Activated naive CD4-positive, alpha-beta T cell treated with anti-CD3 and anti-CD28 coated beads, Interleukin-2, amount 10 ng/mL, durations not matched to agents 7 days and 5 days (primary cell): ENCODE results near the gene TAF15.

ENCODE experiments used
- CTCF ChIA-PET: fragments of 350-600 bp; sonication (Branson Sonifier 250); formaldehyde crosslinking; loops from one replicate; lab custom pipeline; 2021; ENCODE audit warnings: antibody characterized with exemption; lab: Charles Lee
- DNase-seq: peaks from one replicate; pipeline ENCODE4 v3.0.0-alpha.2; 2020
- H3K27ac Mint-ChIP-seq: one replicate; pipeline ENCODE4 v1.8.0; 2021; ENCODE audit warnings: mild to moderate bottlenecking, moderate library complexity, mixed read lengths
- H3K27me3 Mint-ChIP-seq: one replicate; pipeline ENCODE4 v1.8.0; 2021; ENCODE audit warnings: mild to moderate bottlenecking, mixed read lengths
- H3K36me3 Mint-ChIP-seq: one replicate; pipeline ENCODE4 v1.8.0; 2021; ENCODE audit warnings: mixed read lengths
- H3K4me1 Mint-ChIP-seq: one replicate; pipeline ENCODE4 v1.8.0; 2021; ENCODE audit warnings: mixed read lengths
- H3K4me3 Mint-ChIP-seq: one replicate; pipeline ENCODE4 v1.8.0; 2021; ENCODE audit warnings: mild to moderate bottlenecking, moderate library complexity, mixed read lengths
- H3K9me3 Mint-ChIP-seq: one replicate; pipeline ENCODE4 v1.8.0; 2021; ENCODE audit warnings: mixed read lengths

TAF15 gene

DNA sequence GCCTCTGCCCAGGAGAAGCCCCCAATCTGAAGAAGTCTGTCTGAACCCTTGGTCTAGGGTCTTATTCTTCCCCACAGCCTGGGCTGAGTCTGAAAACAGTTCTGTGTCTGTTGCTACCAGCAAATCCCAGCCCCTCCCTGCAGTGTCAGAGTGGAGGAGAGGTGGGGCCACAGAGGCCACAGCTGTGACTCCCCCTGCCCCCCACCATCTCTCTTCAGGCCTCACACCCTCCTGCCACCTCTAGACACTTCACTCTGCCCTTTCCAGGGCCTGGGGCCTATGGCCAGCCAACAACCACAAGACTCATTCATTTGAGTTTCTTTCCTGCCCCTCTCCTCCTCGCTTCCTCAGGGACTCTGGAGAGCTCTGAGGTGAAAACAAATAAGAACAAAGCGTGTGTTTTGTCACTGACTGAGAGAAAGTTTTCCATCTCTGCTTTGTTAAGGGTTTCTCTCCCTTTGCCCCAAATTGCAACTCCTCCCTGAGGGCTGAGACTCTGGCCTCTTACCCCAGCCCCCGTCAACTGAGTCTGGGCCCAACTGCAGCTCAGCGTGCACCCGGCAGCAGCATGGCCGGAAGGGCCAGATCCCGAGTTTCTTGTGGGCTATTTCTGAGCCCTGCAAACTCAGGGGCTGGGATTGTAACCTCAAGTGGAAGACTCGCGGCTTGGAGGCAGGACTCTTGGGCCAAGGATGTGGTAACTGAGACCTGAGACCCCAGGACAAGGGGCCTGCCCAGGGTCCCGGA is 35.4 kb upstream of the TAF15 start:
- CTCF ChIA-PET: interaction anchor here (1.2 to 2.9 kb wide), 2 partner anchors 10 to 27 kb away, joined by 3 to 13 read pairs; no protein-coding TSS in a partner anchor
- no peaks in the 10 kb centered on the region for H3K9me3 Mint-ChIP-seq
- no peaks in the 10 kb centered on the region for H3K36me3 Mint-ChIP-seq
- no peak overlapping the region for H3K27ac Mint-ChIP-seq
- peaks cover 61% of the 10 kb centered on the region for H3K27me3 Mint-ChIP-seq
- H3K4me1 Mint-ChIP-seq: no peaks in the 10 kb centered on the region
- DNase-seq: no peak
- no peak overlapping the region for H3K4me3 Mint-ChIP-seq

DNA sequence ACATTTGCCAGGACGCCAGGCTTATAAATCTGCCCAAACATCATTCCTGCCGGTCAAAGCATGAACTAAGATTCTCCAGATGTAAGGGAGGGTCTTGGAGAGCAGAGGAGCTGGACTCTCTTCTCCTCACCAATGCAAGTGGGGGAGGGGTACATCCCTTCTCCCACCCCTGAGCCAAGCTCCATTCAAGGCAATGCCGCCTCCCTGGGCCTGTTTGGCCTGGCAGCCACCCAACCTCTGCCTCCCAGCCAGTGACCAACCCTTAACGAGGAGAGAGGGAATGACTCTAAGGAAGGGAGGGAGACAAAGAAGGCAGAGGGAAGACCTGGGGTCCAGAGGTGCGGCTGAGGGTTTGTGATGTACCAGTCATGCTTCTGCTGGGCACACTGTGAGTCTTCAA is 34.8 kb upstream of the TAF15 start:
- H3K4me1 Mint-ChIP-seq: no peaks in the 10 kb centered on the region
- H3K4me3 Mint-ChIP-seq: no peak overlapping the region
- H3K27ac Mint-ChIP-seq: no peak overlapping the region
- peaks cover 62% of the 10 kb centered on the region for H3K27me3 Mint-ChIP-seq
- CTCF ChIA-PET: interaction anchor here (1.2 to 2.9 kb wide), 2 partner anchors 11 to 27 kb away, joined by 3 to 13 read pairs; no protein-coding TSS in a partner anchor
- no peaks in the 10 kb centered on the region for H3K9me3 Mint-ChIP-seq
- H3K36me3 Mint-ChIP-seq: no peaks in the 10 kb centered on the region
- no peak for DNase-seq

DNA sequence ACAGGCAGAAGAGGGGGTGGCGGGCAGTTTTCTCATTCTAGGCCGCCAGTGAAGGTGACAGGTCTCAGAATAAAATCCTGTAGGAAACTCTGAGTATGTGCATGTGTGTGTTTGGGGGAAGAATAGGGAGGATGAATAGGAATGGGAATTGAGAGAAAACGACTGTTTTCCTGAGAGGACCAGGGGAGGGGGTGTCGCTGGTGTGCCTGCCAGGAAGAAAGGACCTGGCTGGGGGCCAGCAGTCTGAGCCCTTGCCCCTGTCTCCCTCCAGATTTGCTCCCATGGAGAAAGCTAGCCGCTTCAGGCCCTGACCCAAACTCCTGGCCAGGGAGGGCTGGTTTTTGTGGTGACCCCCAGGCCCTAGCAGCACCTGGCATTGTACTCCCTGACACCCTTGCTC is 34.2 kb upstream of the TAF15 start:
- CTCF ChIA-PET: interaction anchor here (2.9 kb wide), 1 partner anchor 11 kb away, joined by 13 read pairs; no protein-coding TSS in a partner anchor
- no peak overlapping the region for H3K27ac Mint-ChIP-seq
- no peaks in the 10 kb centered on the region for H3K4me1 Mint-ChIP-seq
- H3K4me3 Mint-ChIP-seq: no peak overlapping the region
- peaks cover 60% of the 10 kb centered on the region for H3K27me3 Mint-ChIP-seq
- no peaks in the 10 kb centered on the region for H3K36me3 Mint-ChIP-seq
- no peak for DNase-seq
- H3K9me3 Mint-ChIP-seq: no peaks in the 10 kb centered on the region

DNA sequence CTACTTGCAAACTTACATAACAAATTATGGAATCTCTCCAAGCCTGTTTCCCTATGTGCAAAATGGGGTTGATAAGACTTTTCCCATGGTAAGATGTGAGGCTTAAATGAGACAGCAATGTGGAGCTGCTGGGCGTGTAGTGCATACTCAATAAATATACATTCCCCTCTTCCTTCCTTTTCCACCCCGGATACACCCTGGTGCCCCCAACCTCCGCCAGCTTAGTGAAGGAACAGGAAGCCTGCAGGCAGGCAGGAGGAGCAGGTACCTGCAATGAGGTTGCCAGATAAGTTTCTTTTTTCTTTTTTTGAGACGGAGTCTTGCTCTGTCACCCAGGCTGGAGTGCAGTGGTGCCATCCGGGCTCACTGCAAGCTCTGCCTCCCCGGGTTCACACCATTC is 33.7 kb upstream of the TAF15 start:
- H3K27ac Mint-ChIP-seq: no peak overlapping the region
- no peaks in the 10 kb centered on the region for H3K4me1 Mint-ChIP-seq
- no peak overlapping the region for H3K4me3 Mint-ChIP-seq
- CTCF ChIA-PET: interaction anchor here (2.9 kb wide), 1 partner anchor 12 kb away, joined by 13 read pairs; no protein-coding TSS in a partner anchor
- peaks cover 60% of the 10 kb centered on the region for H3K27me3 Mint-ChIP-seq
- H3K9me3 Mint-ChIP-seq: no peaks in the 10 kb centered on the region
- DNase-seq: no peak
- no peaks in the 10 kb centered on the region for H3K36me3 Mint-ChIP-seq

DNA sequence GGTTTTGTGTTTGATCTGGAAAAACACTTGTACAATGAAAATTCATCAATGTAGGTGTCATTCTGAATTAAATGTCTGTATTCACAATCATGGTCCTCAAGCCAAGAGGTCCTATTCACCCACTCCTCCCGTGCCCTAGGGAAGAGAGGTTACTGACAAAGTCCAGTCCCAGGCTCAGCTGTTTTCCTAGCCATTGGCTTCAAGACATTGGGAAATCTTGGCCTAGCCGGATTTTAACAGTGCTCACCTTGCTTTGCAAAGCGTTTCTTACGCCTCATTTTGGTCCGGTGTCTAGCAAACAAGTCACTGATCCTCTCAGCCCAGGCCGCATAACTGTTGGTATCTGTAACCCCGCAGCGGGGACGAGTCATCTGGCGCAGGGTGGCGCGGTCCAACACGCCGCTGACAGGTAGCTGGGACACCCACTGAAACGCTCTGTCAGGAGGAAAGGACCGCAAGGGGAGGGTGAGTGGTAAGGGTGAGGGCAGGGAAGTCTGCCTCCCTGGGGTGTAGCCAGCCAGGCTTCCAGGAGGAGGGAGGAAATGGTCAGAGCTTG is 30.6 kb upstream of the TAF15 start:
- no peak overlapping the region for H3K4me3 Mint-ChIP-seq
- H3K9me3 Mint-ChIP-seq: no peaks in the 10 kb centered on the region
- H3K4me1 Mint-ChIP-seq: no peaks in the 10 kb centered on the region
- no peaks in the 10 kb centered on the region for H3K36me3 Mint-ChIP-seq
- DNase-seq: no peak
- H3K27me3 Mint-ChIP-seq: peaks cover 56% of the 10 kb centered on the region
- CTCF ChIA-PET: interaction anchor here (1.4 kb wide), 1 partner anchor 26 kb away, joined by 6 read pairs; no protein-coding TSS in a partner anchor
- no peak overlapping the region for H3K27ac Mint-ChIP-seq

DNA sequence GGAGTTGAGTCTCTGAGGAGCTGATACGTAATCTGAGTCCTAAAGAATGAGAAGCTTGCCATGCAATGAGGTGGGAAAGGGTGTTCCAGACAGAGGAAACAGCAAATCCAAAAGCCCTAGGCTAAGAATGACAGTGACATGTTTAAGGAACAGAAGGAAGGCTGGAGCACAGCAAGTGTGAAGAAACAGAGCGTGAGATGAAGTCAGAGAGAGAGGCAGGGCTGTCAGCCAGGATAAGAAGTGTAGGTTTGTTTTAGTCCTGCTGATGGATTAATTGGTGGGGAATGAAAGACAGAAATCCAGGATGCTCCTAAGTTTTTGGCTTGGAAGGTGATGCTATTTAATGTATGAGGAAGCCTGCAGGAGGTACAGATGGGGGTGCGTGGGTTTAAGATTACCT is 28.3 kb upstream of the TAF15 start:
- H3K27ac Mint-ChIP-seq: no peak overlapping the region
- no peaks in the 10 kb centered on the region for H3K9me3 Mint-ChIP-seq

DNA sequence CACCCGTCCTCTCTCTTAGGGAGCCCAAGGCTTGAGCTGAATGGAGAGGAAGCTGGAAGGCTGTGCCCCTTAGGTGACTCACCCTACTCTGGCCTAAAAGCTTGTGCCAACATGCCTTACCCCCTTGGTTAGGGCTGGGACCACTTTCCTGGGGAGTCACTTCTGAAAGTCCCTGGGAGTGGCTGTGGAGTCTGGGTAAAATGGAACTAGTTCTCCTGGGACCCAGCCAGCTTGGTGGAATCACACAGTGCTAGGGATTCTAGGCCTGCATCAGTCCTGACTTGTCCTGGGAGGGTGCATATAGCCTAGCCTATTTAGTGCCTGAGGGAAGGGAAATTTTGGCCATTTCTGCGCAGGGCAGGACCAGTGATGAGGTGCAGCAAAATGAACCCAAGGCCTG is 24.4 kb upstream of the TAF15 start:
- DNase-seq: no peak
- no peak overlapping the region for H3K27ac Mint-ChIP-seq
- H3K4me1 Mint-ChIP-seq: peaks cover 9% of the 10 kb centered on the region
- no peak overlapping the region for H3K4me3 Mint-ChIP-seq
- H3K9me3 Mint-ChIP-seq: no peaks in the 10 kb centered on the region
- no peaks in the 10 kb centered on the region for H3K36me3 Mint-ChIP-seq
- H3K27me3 Mint-ChIP-seq: peaks cover 56% of the 10 kb centered on the region
- CTCF ChIA-PET: interaction anchor here (1.2 to 2.1 kb wide), 3 partner anchors 12 to 37 kb away, joined by 3 to 8 read pairs (median 4); no protein-coding TSS in a partner anchor

More for the DNA sequence above, 28.3 kb upstream of the TAF15 start:
- Mint-ChIP-seq H3K4me1 (no peaks in the 10 kb centered on the region), H3K36me3 (no peaks in the 10 kb centered on the region), H3K4me3 (no peak overlapping the region), H3K27me3 (peaks cover 48% of the 10 kb centered on the region)
- DNase-seq: no peak
- CTCF ChIA-PET: interaction anchor here (1.3 kb wide), 1 partner anchor 168 kb away, joined by 4 read pairs; no protein-coding TSS in a partner anchor

DNA sequence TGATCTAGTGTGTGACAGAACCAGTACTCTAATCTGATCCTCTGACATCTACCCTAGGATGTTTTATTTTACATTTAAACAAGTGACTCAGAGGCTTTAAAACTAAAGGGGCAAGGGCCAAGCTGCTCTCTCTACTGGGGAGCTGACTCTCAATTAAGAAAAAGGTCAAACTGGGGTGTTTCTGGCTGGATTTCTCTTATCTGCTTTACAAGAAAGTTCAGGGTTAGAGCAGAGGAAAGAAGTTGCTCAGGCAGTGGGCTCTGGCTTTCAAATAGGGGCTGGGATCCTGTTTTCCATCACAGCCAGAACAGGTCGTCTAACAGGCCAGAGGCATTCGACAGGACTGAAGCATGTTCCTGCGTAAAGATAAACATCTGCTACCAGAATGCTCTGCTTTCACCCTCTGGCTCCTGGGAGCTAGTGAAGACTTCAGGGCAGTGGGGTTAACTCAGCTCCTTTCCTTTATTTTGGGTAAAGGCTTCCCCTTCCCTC is 22.3 kb upstream of the TAF15 start:
- no peak overlapping the region for H3K4me3 Mint-ChIP-seq

DNA sequence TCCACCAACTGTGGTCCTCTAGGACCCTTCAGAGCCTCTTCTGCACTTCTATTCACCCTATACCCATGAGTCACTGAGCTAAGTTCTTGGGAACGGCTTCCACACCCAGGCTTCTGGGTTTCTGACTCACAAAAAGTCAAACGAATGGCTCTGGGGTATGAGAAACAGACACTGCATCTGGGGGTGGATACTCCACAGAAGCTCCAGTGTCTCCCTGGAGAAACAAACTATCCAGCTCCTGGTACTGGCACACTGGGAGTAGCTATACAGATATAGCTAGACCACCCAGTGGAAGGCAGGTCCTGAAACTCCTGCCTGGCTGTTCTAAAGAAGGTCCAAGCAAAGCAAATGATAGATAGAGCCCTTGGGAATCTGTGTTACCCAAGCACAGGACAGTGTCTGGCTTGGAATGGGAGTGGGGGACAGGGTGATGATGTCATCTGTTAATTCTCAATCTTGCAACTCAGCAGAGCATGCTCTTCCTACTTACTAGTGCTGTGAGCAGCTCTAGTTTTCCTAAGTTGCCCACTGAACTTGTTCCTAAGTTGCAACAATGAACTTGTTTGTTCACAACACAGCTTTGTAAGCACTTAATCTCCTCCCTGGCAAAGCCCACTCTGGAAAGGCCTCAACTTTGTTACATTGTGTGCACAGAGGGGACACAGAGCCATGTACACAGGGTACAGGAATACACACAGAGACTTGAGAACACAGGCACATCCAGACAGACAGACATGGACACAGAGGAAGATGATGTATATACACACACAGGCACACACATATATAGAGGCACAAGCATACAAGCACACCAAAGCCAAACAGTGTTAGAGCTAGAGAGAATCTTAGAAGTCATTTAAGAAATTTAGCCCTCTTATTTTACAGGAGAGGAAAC is 20.6 kb upstream of the TAF15 start:
- Mint-ChIP-seq H3K9me3 (no peaks in the 10 kb centered on the region), H3K27me3 (peaks cover 60% of the 10 kb centered on the region), H3K4me1 (peaks cover 9% of the 10 kb centered on the region), H3K36me3 (no peaks in the 10 kb centered on the region), H3K27ac (no peak overlapping the region), H3K4me3 (no peak overlapping the region)
- DNase-seq: no peak
- CTCF ChIA-PET: interaction anchor here (1.1 to 2.4 kb wide), 4 partner anchors 15 to 25 kb away, joined by 3 to 7 read pairs (median 6); partner anchors contain the start of gene TAF15

More for the DNA sequence above, 22.3 kb upstream of the TAF15 start:
- Mint-ChIP-seq H3K36me3 (no peaks in the 10 kb centered on the region), H3K4me1 (peaks cover 9% of the 10 kb centered on the region), H3K9me3 (no peaks in the 10 kb centered on the region), H3K27me3 (peaks cover 58% of the 10 kb centered on the region), H3K27ac (no peak overlapping the region)
- no peak for DNase-seq
- CTCF ChIA-PET: no interaction called here

DNA sequence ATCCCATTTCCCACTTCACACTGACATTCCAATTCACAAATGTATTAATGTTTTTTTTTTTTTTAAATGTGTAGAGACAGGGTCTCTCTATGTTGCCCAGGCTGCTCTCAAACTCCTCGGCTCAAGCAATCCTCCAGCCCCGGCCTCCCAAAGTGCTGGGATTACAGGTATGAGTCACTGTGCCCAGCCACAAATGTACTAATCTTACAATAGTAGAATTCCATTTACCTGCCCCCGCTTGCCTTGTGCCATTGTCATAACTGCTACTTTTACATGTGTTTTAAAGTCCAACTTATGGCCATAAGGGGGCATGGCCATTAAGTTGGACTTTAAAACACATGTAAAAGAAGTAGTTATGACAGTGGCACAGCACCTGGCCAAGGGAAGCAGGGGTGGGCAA is 18.4 kb upstream of the TAF15 start:
- Mint-ChIP-seq H3K4me1 (peaks cover 19% of the 10 kb centered on the region), H3K27me3 (peaks cover 67% of the 10 kb centered on the region), H3K9me3 (no peaks in the 10 kb centered on the region), H3K27ac (no peak overlapping the region), H3K36me3 (no peaks in the 10 kb centered on the region), H3K4me3 (no peak overlapping the region)
- DNase-seq: no peak
- CTCF ChIA-PET: interaction anchor here (2.7 kb wide), 1 partner anchor 26 kb away, joined by 10 read pairs; no protein-coding TSS in a partner anchor

DNA sequence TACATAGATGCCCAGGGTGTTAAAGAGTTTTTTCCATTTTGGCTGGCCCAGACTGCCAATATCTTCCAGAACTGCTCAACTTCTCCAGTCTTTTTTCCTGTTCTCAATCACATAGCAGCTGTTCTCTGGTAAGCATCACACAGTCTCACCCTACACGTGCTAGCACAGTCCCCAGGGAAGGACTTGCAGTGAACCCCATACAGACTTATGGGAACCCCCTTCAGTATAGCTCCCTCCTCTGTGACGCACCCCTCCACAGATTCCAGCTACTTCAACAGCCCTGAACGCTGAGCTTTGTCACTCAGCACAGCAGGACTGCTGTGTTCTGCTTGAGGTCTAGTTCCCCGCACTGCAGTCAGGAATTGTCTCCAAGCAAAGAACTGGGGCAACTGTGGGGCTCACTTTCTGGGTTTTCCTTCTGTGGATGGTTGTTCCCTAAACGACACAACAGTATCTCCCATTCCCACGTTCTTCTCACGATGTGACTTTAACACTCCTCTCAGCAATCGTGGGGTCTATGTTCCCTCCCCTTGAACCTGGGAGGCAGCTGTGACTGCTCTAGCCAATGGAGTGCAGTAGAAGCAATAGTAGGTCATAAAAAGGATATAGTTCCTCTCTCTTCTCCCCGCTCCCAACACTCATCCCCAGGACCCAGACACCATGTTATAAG is 17.5 kb upstream of the TAF15 start:
- Mint-ChIP-seq H3K27me3 (peaks cover 67% of the 10 kb centered on the region), H3K4me3 (no peak overlapping the region), H3K4me1 (peaks cover 25% of the 10 kb centered on the region), H3K27ac (no peak overlapping the region), H3K36me3 (no peaks in the 10 kb centered on the region), H3K9me3 (no peaks in the 10 kb centered on the region)
- no peak for DNase-seq
- CTCF ChIA-PET: interaction anchor here (2.0 to 2.7 kb wide), 2 partner anchors 13 to 27 kb away, joined by 7 to 10 read pairs; no protein-coding TSS in a partner anchor

DNA sequence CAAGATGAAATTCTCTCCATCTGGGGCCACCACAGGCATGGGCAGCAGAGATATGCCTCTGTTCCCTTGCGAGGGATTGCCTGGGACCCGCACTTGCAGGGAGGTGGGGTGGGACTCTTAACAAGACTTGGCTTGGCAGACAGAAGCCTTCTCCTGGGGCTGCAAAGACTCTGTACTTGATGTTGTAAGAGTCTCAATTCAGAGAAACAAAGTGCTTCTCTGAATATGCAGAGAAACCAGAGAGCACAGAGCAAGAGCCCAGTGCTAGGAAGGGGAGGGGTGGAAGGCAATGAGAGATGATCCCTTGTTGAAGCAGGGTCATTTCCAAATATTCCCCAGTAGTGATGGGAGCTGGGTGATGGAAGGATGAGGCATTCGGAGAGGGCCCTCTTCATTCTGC is 16.0 kb upstream of the TAF15 start:
- Mint-ChIP-seq H3K9me3 (no peaks in the 10 kb centered on the region), H3K27ac (no peak overlapping the region), H3K4me3 (no peak overlapping the region), H3K36me3 (no peaks in the 10 kb centered on the region), H3K4me1 (peaks cover 25% of the 10 kb centered on the region), H3K27me3 (peaks cover 67% of the 10 kb centered on the region)
- CTCF ChIA-PET: interaction anchor here (2.0 to 2.7 kb wide), 2 partner anchors 11 to 29 kb away, joined by 7 to 10 read pairs; no protein-coding TSS in a partner anchor
- DNase-seq: no peak
